ENCODE results near the gene SPTBN4. TPM values are rescaled to one million over a fixed set of nuclear protein-coding genes. Genes with fewer than 3 reads are reported as not detected.

SPTBN4 gene
- total and polyA plus RNA-seq, 10 of the 15 experiments (the other 5 are each of a cell fraction or from before 2014, with no cell fraction given), result 0.04 to 1.1 (median 0.34) TPM; not detected in 1

DNA sequence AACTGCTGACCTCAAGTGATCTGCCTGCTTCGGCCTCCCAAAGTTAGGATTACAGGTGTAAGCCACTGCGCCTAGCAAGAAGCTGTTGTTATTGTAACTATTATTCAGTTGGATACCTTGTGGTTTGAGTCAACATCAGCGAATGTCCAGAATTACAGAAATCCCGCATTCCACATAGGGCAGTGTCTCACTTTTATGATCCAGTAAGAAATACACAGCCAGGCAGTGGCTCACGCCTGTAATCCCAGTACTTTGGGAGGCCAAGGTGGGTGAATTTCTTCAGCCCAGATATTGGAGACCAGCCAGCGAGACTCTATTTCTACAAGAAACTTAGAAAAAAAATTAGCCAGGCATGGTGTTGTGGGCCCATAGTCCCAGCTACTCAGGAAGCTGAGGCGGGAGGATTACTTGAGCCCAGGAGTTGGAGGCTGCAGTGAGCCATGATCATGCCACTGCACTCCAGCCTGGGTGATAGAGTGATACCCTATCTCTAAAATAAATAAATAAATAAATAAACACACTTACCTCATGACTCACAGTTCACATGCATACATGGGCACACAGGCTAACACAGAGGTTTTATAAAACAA is 43.8 kb downstream of the SPTBN4 start:
- no peak for FAIRE-seq
- BruUV-seq (replicated peaks), result no TSS peak

DNA sequence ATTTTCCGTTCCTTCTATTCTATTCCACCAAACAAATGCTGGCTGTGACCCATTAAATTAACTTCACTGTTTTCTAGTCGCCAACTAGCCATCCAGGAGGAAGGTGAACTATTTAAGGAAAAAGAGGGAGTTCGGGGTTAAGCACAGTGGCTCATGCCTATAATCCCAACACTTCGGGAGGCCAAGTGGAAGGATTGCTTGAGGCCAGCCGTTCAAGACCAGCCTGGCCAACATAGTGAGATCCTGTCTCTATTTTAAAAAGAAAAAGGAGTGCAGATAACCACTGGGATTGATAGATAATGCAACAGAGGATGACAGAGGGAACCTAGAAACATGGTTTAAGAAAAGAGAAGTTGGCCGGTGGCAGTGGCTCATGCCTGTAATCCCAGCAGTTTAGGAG is 44.7 kb downstream of the SPTBN4 start:
- intact Hi-C loops (cut with micrococcal nuclease; ENCODE audit: unreplicated experiment) (no loop called here), in situ Hi-C loops (cut with MboI) (no loop called here)
- DNase-seq (ENCODE audit: low read depth, low spot score) (no peak), FAIRE-seq (no peak), ATAC-seq (no peak)
- Histone ChIP-seq H3K4me3 (no peak overlapping the region), H3K9ac (ENCODE audit: control insufficient read depth, insufficient read depth, low read length) (no peak overlapping the region), H3K9me3 (replicated peaks; ENCODE audit: control insufficient read depth, insufficient read depth, low read length) (no peaks in the 10 kb centered on the region), H2AFZ (ENCODE audit: control insufficient read depth, low read depth, low read length) (no peak overlapping the region), H4K20me1 (ENCODE audit: control insufficient read depth, insufficient read depth) (no peaks in the 10 kb centered on the region), H3K27ac (ENCODE audit: control insufficient read depth, insufficient read depth) (no peak overlapping the region), H3K4me2 (ENCODE audit: control insufficient read depth, insufficient read depth) (no peak overlapping the region), H3K27me3 (replicated peaks in 1 of 2; ENCODE audit: control insufficient read depth in 2 of 2, insufficient read depth in 2 of 2, low read length in 1 of 2) (peaks cover 5 to 7% of the 10 kb centered on the region in 2 experiments; a peak in 3 of 4 replicates), H3K79me2 (ENCODE audit: control insufficient read depth, insufficient read depth, low read length) (no peaks in the 10 kb centered on the region), H3K4me1 (ENCODE audit: control insufficient read depth, insufficient read depth, low read length) (no peaks in the 10 kb centered on the region), H3K36me3 (ENCODE audit: control insufficient read depth in 2 of 2, insufficient read depth in 2 of 2, low read length in 1 of 2) (no peaks in the 10 kb centered on the region)
- RAD21 ChIA-PET (ENCODE audit: unreplicated experiment), result no interaction called here
- SMC1A ChIA-PET (ENCODE audit: uncharacterized antibody, unreplicated experiment), result no interaction called here
- POLR2A ChIA-PET, result interaction anchor here (0.6 kb wide), 1 partner anchor 83 kb away, joined by 5 read pairs; no protein-coding TSS in a partner anchor
- BruUV-seq (replicated peaks), result no TSS peak
- CTCF ChIA-PET, result no interaction called here
- WGBS (ENCODE audit: insufficient coverage, insufficient replicate concordance, low lambda C conversion rate, missing lambda C conversion rate), result 43% methylated on average over 6 of the region's 6 CpGs
- TF ChIP-seq NFIC (IDR thresholded peaks at IDR 0.05; ENCODE audit: low read depth, low read length) (no peak), PAX8 (IDR thresholded peaks at IDR 0.05) (no peak), IRF4 (IDR thresholded peaks at IDR 0.05; ENCODE audit: low read depth, low read length) (no peak), MYC (IDR thresholded peaks at IDR 0.05; ENCODE audit: insufficient read depth, insufficient read length, insufficient replicate concordance, low read length, severe bottlenecking) (no peak), ASH2L (IDR thresholded peaks at IDR 0.05; ENCODE audit: borderline replicate concordance, low read depth) (no peak), ETV6 (conservative IDR thresholded peaks at IDR 0.05 in 1 of 2, IDR thresholded peaks at IDR 0.05 in 1 of 2; ENCODE audit: borderline replicate concordance in 1 of 2, low read depth in 1 of 2) (no peak), SREBF2 (IDR thresholded peaks at IDR 0.05; ENCODE audit: low read length) (no peak), GABPA (IDR thresholded peaks at IDR 0.05; ENCODE audit: low read depth) (no peak), SMARCA5 (IDR thresholded peaks at IDR 0.05) (no peak)
- TF ChIP-seq, protein P1, sequence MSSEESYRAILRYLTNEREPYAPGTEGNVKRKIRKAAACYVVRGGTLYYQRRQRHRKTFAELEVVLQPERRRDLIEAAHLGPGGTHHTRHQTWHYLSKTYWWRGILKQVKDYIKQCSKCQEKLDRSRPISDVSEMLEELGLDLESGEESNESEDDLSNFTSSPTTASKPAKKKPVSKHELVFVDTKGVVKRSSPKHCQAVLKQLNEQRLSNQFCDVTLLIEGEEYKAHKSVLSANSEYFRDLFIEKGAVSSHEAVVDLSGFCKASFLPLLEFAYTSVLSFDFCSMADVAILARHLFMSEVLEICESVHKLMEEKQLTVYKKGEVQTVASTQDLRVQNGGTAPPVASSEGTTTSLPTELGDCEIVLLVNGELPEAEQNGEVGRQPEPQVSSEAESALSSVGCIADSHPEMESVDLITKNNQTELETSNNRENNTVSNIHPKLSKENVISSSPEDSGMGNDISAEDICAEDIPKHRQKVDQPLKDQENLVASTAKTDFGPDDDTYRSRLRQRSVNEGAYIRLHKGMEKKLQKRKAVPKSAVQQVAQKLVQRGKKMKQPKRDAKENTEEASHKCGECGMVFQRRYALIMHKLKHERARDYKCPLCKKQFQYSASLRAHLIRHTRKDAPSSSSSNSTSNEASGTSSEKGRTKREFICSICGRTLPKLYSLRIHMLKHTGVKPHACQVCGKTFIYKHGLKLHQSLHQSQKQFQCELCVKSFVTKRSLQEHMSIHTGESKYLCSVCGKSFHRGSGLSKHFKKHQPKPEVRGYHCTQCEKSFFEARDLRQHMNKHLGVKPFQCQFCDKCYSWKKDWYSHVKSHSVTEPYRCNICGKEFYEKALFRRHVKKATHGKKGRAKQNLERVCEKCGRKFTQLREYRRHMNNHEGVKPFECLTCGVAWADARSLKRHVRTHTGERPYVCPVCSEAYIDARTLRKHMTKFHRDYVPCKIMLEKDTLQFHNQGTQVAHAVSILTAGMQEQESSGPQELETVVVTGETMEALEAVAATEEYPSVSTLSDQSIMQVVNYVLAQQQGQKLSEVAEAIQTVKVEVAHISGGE (CRISPR knock-in tag; IDR thresholded peaks at IDR 0.05), result no peak
- TF ChIP-seq, protein P2, sequence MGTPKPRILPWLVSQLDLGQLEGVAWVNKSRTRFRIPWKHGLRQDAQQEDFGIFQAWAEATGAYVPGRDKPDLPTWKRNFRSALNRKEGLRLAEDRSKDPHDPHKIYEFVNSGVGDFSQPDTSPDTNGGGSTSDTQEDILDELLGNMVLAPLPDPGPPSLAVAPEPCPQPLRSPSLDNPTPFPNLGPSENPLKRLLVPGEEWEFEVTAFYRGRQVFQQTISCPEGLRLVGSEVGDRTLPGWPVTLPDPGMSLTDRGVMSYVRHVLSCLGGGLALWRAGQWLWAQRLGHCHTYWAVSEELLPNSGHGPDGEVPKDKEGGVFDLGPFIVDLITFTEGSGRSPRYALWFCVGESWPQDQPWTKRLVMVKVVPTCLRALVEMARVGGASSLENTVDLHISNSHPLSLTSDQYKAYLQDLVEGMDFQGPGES (IDR thresholded peaks at IDR 0.05), result no peak

More for the DNA sequence above, 43.8 kb downstream of the SPTBN4 start:
- RAD21 ChIA-PET (ENCODE audit: unreplicated experiment), result no interaction called here
- Histone ChIP-seq H3K9ac (ENCODE audit: control insufficient read depth, insufficient read depth, low read length) (no peak overlapping the region), H3K4me1 (ENCODE audit: control insufficient read depth, insufficient read depth, low read length) (no peaks in the 10 kb centered on the region), H3K27me3 (replicated peaks in 1 of 2; ENCODE audit: control insufficient read depth in 2 of 2, insufficient read depth in 2 of 2, low read length in 1 of 2) (peaks cover 5 to 7% of the 10 kb centered on the region in 2 experiments; a peak in 3 of 4 replicates), H3K36me3 (ENCODE audit: control insufficient read depth in 2 of 2, insufficient read depth in 2 of 2, low read length in 1 of 2) (no peaks in the 10 kb centered on the region), H4K20me1 (ENCODE audit: control insufficient read depth, insufficient read depth) (no peaks in the 10 kb centered on the region), H2AFZ (ENCODE audit: control insufficient read depth, low read depth, low read length) (no peak overlapping the region), H3K4me3 (no peak overlapping the region), H3K9me3 (replicated peaks; ENCODE audit: control insufficient read depth, insufficient read depth, low read length) (no peaks in the 10 kb centered on the region), H3K4me2 (ENCODE audit: control insufficient read depth, insufficient read depth) (no peak overlapping the region), H3K27ac (ENCODE audit: control insufficient read depth, insufficient read depth) (no peak overlapping the region), H3K79me2 (ENCODE audit: control insufficient read depth, insufficient read depth, low read length) (no peaks in the 10 kb centered on the region)
- in situ Hi-C loops (cut with MboI) (no loop called here), intact Hi-C loops (cut with micrococcal nuclease; ENCODE audit: unreplicated experiment) (no loop called here)
- CTCF ChIA-PET, result no interaction called here
- ATAC-seq, result no peak
- WGBS (ENCODE audit: insufficient coverage, insufficient replicate concordance, low lambda C conversion rate, missing lambda C conversion rate), result 55% methylated on average over 7 of the region's 7 CpGs
- SMC1A ChIA-PET (ENCODE audit: uncharacterized antibody, unreplicated experiment), result no interaction called here
- no peak for DNase-seq (ENCODE audit: low read depth, low spot score)
- TF ChIP-seq RB1 (IDR thresholded peaks at IDR 0.05; ENCODE audit: borderline replicate concordance) (no peak), SPI1 (IDR thresholded peaks at IDR 0.05; ENCODE audit: borderline replicate concordance, insufficient read depth, low read depth, low read length) (no peak), MTA3 (IDR thresholded peaks at IDR 0.05; ENCODE audit: borderline replicate concordance, low read length) (no peak), SREBF1 (IDR thresholded peaks at IDR 0.05; ENCODE audit: low read length) (no peak), RFX5 (IDR thresholded peaks at IDR 0.05; ENCODE audit: low read depth, low read length) (no peak), EZH2 (IDR thresholded peaks at IDR 0.05; ENCODE audit: borderline replicate concordance, control insufficient read depth, low read depth, low read length) (no peak), CBX5 (IDR thresholded peaks at IDR 0.05; ENCODE audit: low read depth) (no peak)
- POLR2A ChIA-PET, result no interaction called here
